Thoracic aorta (tissue), 2 donors: Measurements from ENCODE around the gene GALNT9. TPM values are rescaled to one million over a fixed set of nuclear protein-coding genes. Genes with fewer than 3 reads are reported as not detected.

ENCODE experiments used
- ATAC-seq: fragments of 150-250 bp; one replicate; pipeline ENCODE4 v1.8.0; 2017; ENCODE audit warnings: low read depth; ENCODE audit not compliant: insufficient number of reproducible peaks, low FRiP score
- DNase-seq: peaks from one replicate; pipeline ENCODE4 v3.0.0-alpha.2; 2020; ENCODE audit warnings: low spot score
- H3K27ac ChIP-seq, 2 donors: fragments of 200-600 bp; sonication (generic); 1 replicate in 1 of 2; 2 replicates in 1 of 2; pipeline ENCODE4 v1.5.1; 2016; ENCODE audit warnings: mild to moderate bottlenecking in 2 of 2, moderate library complexity in 2 of 2
- H3K27me3 ChIP-seq: fragments of 200-600 bp; sonication (generic); replicated peaks from 2 replicates; pipeline ENCODE4 v1.6.0; 2016; ENCODE audit warnings: mild to moderate bottlenecking; ENCODE audit not compliant: insufficient read depth
- H3K36me3 ChIP-seq: fragments of 200-600 bp; sonication (generic); one replicate; pipeline ENCODE4 v1.5.1; 2016
- H3K4me1 ChIP-seq, 2 donors: fragments of 200-600 bp; sonication (generic); 1 replicate in 1 of 2; 2 replicates in 1 of 2; pipeline versions ENCODE4 v1.5.1 to v1.6.0; 2016; ENCODE audit warnings: low read depth in 2 of 2, mild to moderate bottlenecking in 1 of 2; ENCODE audit not compliant: control insufficient read depth in 1 of 2
- H3K4me3 ChIP-seq: fragments of 200-600 bp; sonication (generic); 2 replicates; pipeline ENCODE4 v1.5.1; 2016; ENCODE audit warnings: mild to moderate bottlenecking
- H3K9me3 ChIP-seq: fragments of 200-600 bp; sonication (generic); 2 replicates; pipeline ENCODE4 v1.5.1; 2016
- CTCF ChIP-seq: fragments of 200-600 bp; sonication (generic); IDR thresholded peaks from one replicate; pipeline ENCODE4 v1.5.1; 2019; ENCODE audit warnings: antibody characterized with exemption
- total RNA-seq, 2 donors: library from RNA; depleted of rRNA; stranded (reverse); fragments of >200 nt; gene quantifications; one replicate each; pipeline versions ENCODE4 v1.1.0 to v1.2.3, GENCODE V29; 2016

The GALNT9 gene
- total RNA-seq, 2 donors from 2014 or later = 1.7 TPM; not detected in 1

GRCh38 chr12:132327336-132328171, 1.8 kb downstream of the GALNT9 start:
- ATAC-seq (no peak), DNase-seq (no peak)
- TF ChIP-seq CTCF = no peak
- Histone ChIP-seq H3K27ac (no peak overlapping the region), H3K9me3 (no peaks in the 10 kb centered on the region), H3K4me1 (peaks cover 4 to 7% of the 10 kb centered on the region in 2 donors), H3K4me3 (peak overlapping the region; percentile 21), H3K27me3 (no peaks in the 10 kb centered on the region), H3K36me3 (no peaks in the 10 kb centered on the region)

- ATAC-seq (no peak), DNase-seq (no peak)
- no peak overlapping the region for H3K27ac ChIP-seq
- no peak for TF ChIP-seq CTCF
- H3K27me3 ChIP-seq = no peaks in the 10 kb centered on the region
- no peaks in the 10 kb centered on the region for H3K9me3 ChIP-seq
- peaks cover 4 to 7% of the 10 kb centered on the region in 2 donors for H3K4me1 ChIP-seq
- H3K36me3 ChIP-seq = no peaks in the 10 kb centered on the region
- no peak overlapping the region for H3K4me3 ChIP-seq
Measured at GRCh38 chr12:132326646-132327045, 2.7 kb downstream of the GALNT9 start.

- TF ChIP-seq CTCF = no peak
- Histone ChIP-seq H3K4me1 (peaks cover 4 to 7% of the 10 kb centered on the region in 2 donors), H3K27me3 (no peaks in the 10 kb centered on the region), H3K36me3 (no peaks in the 10 kb centered on the region), H3K27ac (no peak overlapping the region), H3K9me3 (no peaks in the 10 kb centered on the region), H3K4me3 (no peak overlapping the region)
- no peak for DNase-seq
- no peak for ATAC-seq
Measured at GRCh38 chr12:132325733-132326130, 3.7 kb downstream of the GALNT9 start.

GRCh38 chr12:132324841-132325732, 4.3 kb downstream of the GALNT9 start:
- H3K27me3 ChIP-seq = no peaks in the 10 kb centered on the region
- no peaks in the 10 kb centered on the region for H3K9me3 ChIP-seq
- no peak for TF ChIP-seq CTCF
- ATAC-seq = no peak
- peaks cover 4 to 7% of the 10 kb centered on the region in 2 donors for H3K4me1 ChIP-seq
- DNase-seq = no peak
- no peak overlapping the region for H3K27ac ChIP-seq
- no peak overlapping the region for H3K4me3 ChIP-seq
- no peaks in the 10 kb centered on the region for H3K36me3 ChIP-seq

- H3K9me3 ChIP-seq = no peaks in the 10 kb centered on the region
- no peaks in the 10 kb centered on the region for H3K27me3 ChIP-seq
- no peak for DNase-seq
- no peaks in the 10 kb centered on the region for H3K36me3 ChIP-seq
- no peak for TF ChIP-seq CTCF
- ATAC-seq = no peak
- peaks cover 4 to 7% of the 10 kb centered on the region in 2 donors for H3K4me1 ChIP-seq
- H3K27ac ChIP-seq = no peak overlapping the region
- H3K4me3 ChIP-seq = no peak overlapping the region
Measured at GRCh38 chr12:132324173-132324572, 5.2 kb downstream of the GALNT9 start.
